GM23338 (cell line): Measurements from ENCODE around the gene CYB5D1. TPM values are rescaled to one million over a fixed set of nuclear protein-coding genes. Genes with fewer than 3 reads are reported as not detected.

ENCODE experiments used
- ATAC-seq: fragments of 200-7000 bp; cut with Tn5 transposase; 3 replicates; pipeline ENCODE4 v1.9.1; 2020
- DNase-seq: peaks from one replicate; pipeline ENCODE4 v3.0.0-alpha.2; 2015; ENCODE audit warnings: low spot score
- H2AFZ ChIP-seq: fragments of 200-600 bp; sonication (generic); 2 replicates; pipeline ENCODE4 v1.8.0; 2016; ENCODE audit warnings: antibody characterized with exemption, mild to moderate bottlenecking, moderate library complexity
- H3F3A ChIP-seq: fragments of 200-600 bp; sonication (generic); replicated peaks from 2 replicates; pipeline ENCODE4 v1.8.0; 2017; ENCODE audit warnings: antibody characterized with exemption, mixed run types, low read depth
- H3K27ac ChIP-seq: fragments of 200-600 bp; sonication (generic); 2 replicates; pipeline ENCODE4 v1.6.1; 2016; ENCODE audit warnings: low read depth
- H3K27me3 ChIP-seq: fragments of 200-600 bp; sonication (generic); 2 replicates; pipeline ENCODE4 v1.8.0; 2016; ENCODE audit warnings: mild to moderate bottlenecking, mixed run types, moderate library complexity; ENCODE audit not compliant: insufficient read depth
- H3K36me3 ChIP-seq: fragments of 200-600 bp; sonication (generic); 2 replicates; pipeline ENCODE4 v1.8.0; 2016; ENCODE audit warnings: mild to moderate bottlenecking; ENCODE audit not compliant: insufficient read depth
- H3K4me1 ChIP-seq: fragments of 200-600 bp; sonication (generic); 2 replicates; pipeline ENCODE4 v1.8.0; 2016; ENCODE audit warnings: mild to moderate bottlenecking, moderate library complexity; ENCODE audit not compliant: insufficient read depth
- H3K4me2 ChIP-seq: fragments of 200-600 bp; sonication (generic); 2 replicates; pipeline ENCODE4 v1.7.1; 2017; ENCODE audit warnings: mixed run types
- H3K4me3 ChIP-seq: fragments of 200-600 bp; sonication (generic); 2 replicates; pipeline ENCODE4 v1.6.1; 2016; ENCODE audit warnings: mixed run types
- H3K79me2 ChIP-seq: fragments of 200-600 bp; sonication (generic); replicated peaks from 2 replicates; pipeline ENCODE4 v1.8.0; 2017; ENCODE audit warnings: mild to moderate bottlenecking; ENCODE audit not compliant: insufficient read depth
- H3K9me2 ChIP-seq: fragments of 200-600 bp; sonication (generic); 2 replicates; pipeline ENCODE4 v1.8.0; 2017; ENCODE audit not compliant: insufficient read depth
- H4K20me1 ChIP-seq: fragments of 200-600 bp; sonication (generic); replicated peaks from 2 replicates; pipeline ENCODE4 v1.8.0; 2017; ENCODE audit warnings: mild to moderate bottlenecking; ENCODE audit not compliant: insufficient read depth
- H3K27ac Mint-ChIP-seq: 2 replicates; pipeline ENCODE4 v1.8.0; 2020; ENCODE audit warnings: inconsistent platforms, mild to moderate bottlenecking, moderate library complexity, mixed read lengths
- H3K27me3 Mint-ChIP-seq: 3 replicates; pipeline ENCODE4 v1.8.0; 2022; ENCODE audit warnings: low read depth, mild to moderate bottlenecking, moderate library complexity, mixed read lengths, inconsistent platforms; ENCODE audit not compliant: insufficient read depth, poor library complexity
- H3K36me3 Mint-ChIP-seq: 3 replicates; pipeline ENCODE4 v1.8.0; 2021; ENCODE audit warnings: low read depth, mild to moderate bottlenecking, inconsistent platforms, moderate library complexity, mixed read lengths
- H3K4me1 Mint-ChIP-seq: 3 replicates; pipeline ENCODE4 v1.8.0; 2020; ENCODE audit warnings: mild to moderate bottlenecking, inconsistent platforms, mixed read lengths
- H3K4me3 Mint-ChIP-seq: 3 replicates; pipeline ENCODE4 v1.8.0; 2021; ENCODE audit warnings: moderate library complexity, mild to moderate bottlenecking, inconsistent platforms, mixed read lengths
- H3K9me3 Mint-ChIP-seq: 3 replicates; pipeline ENCODE4 v1.8.0; 2020; ENCODE audit warnings: moderate library complexity, mild to moderate bottlenecking, inconsistent platforms, mixed read lengths
- CREB1 ChIP-seq: fragments of 250-450 bp; sonication (Bioruptor Pico); IDR thresholded peaks from 2 replicates; pipeline ENCODE4 v1.5.0; 2020; ENCODE audit warnings: low read depth, mild to moderate bottlenecking, moderate library complexity
- CTCF ChIP-seq, 2 experiments: fragments of 200-600 bp in 1 of 2; sonication (generic) in 1 of 2; conservative IDR thresholded peaks; 2 replicates each; pipeline versions ENCODE4 v1.5.1 to v1.6.1; 2016 to 2017; ENCODE audit warnings: antibody characterized with exemption in 2 of 2, low read depth in 2 of 2, mild to moderate bottlenecking in 2 of 2, moderate library complexity in 1 of 2
- ETS1 ChIP-seq: IDR thresholded peaks from 2 replicates; pipeline ENCODE4 v1.6.1; 2016; ENCODE audit warnings: antibody characterized with exemption
- EZH2 ChIP-seq: fragments of 200-600 bp; sonication (generic); IDR thresholded peaks from one replicate; pipeline ENCODE4 v1.8.0; 2017; ENCODE audit warnings: antibody characterized with exemption, mild to moderate bottlenecking, low read depth; ENCODE audit not compliant: unreplicated experiment
- EZH2phosphoT487 ChIP-seq: fragments of 200-600 bp; sonication (generic); IDR thresholded peaks from one replicate; pipeline ENCODE4 v1.8.1; 2018; ENCODE audit warnings: antibody characterized with exemption; ENCODE audit not compliant: unreplicated experiment
- JUNB ChIP-seq: IDR thresholded peaks from one replicate; pipeline ENCODE4 v1.6.1; 2016; ENCODE audit warnings: antibody characterized with exemption; ENCODE audit not compliant: unreplicated experiment
- NANOG ChIP-seq: IDR thresholded peaks from 2 replicates; pipeline ENCODE4 v1.6.1; 2016; ENCODE audit warnings: antibody characterized with exemption, borderline replicate concordance
- POLR2AphosphoS5 ChIP-seq: IDR thresholded peaks from 2 replicates; pipeline ENCODE4 v1.6.1; 2016; ENCODE audit warnings: antibody characterized with exemption, low read depth
- REST ChIP-seq: IDR thresholded peaks from one replicate; pipeline ENCODE4 v1.6.1; 2018; ENCODE audit warnings: antibody characterized with exemption; ENCODE audit not compliant: unreplicated experiment
- STAT1 ChIP-seq: IDR thresholded peaks from one replicate; pipeline ENCODE4 v1.6.1; 2016; ENCODE audit warnings: antibody characterized with exemption; ENCODE audit not compliant: unreplicated experiment
- ZNF114 ChIP-seq: fragments of 250-450 bp; sonication (Bioruptor Pico); IDR thresholded peaks from 2 replicates; pipeline ENCODE4 v1.5.0; 2020; ENCODE audit warnings: mild to moderate bottlenecking, moderate library complexity
- ZNF331 ChIP-seq: fragments of 250-450 bp; sonication (Bioruptor Pico); IDR thresholded peaks from 2 replicates; pipeline ENCODE4 v1.5.0; 2020; ENCODE audit warnings: low read depth, mild to moderate bottlenecking, moderate library complexity
- ZNF462 ChIP-seq: fragments of 250-450 bp; sonication (Bioruptor Pico); IDR thresholded peaks from 2 replicates; pipeline ENCODE4 v1.5.0; 2020; ENCODE audit warnings: mild to moderate bottlenecking, moderate library complexity
- polyA plus RNA-seq: library from polyadenylated mRNA; unstranded; fragments of >200 nt; fragmentation: Nextera tagmentation; extraction: Ambion mirVana; gene quantifications from 2 replicates; pipeline ENCODE4 v1.2.1, GENCODE V29; 2016
- total RNA-seq: library from RNA; depleted of rRNA; stranded (reverse); fragments of >200 nt; shearing (Covaris generic); gene quantifications from 2 replicates; pipeline ENCODE4 v1.2.3, GENCODE V29; 2014

Gene CYB5D1
- total and polyA plus RNA-seq, 2 experiments from 2014 or later: 3.5 to 8.4 TPM

- no peak overlapping the region for H3K4me3 Mint-ChIP-seq
- H3K9me2 ChIP-seq: no peaks in the 10 kb centered on the region
- H3K9me3 Mint-ChIP-seq: no peaks in the 10 kb centered on the region; the same call in 1 of the 3 replicates
- peaks cover 15% of the 10 kb centered on the region for H3K4me1 ChIP-seq
- peaks cover 38% of the 10 kb centered on the region for H3K27me3 Mint-ChIP-seq
- peaks cover 24% of the 10 kb centered on the region for H3K4me1 Mint-ChIP-seq
- H3K36me3 Mint-ChIP-seq: no peaks in the 10 kb centered on the region; the same call in 2 of the 3 replicates
- H3K79me2 ChIP-seq: no peaks in the 10 kb centered on the region
- no peak overlapping the region for H2AFZ ChIP-seq
- TF ChIP-seq ETS1: no peak
- no peak for TF ChIP-seq ZNF331 (CRISPR knock-in tag)
- no peak for TF ChIP-seq STAT1
- TF ChIP-seq JUNB: no peak
- no peak for TF ChIP-seq ZNF114 (CRISPR knock-in tag)
- no peak for TF ChIP-seq EZH2phosphoT487
- TF ChIP-seq NANOG: no peak
- TF ChIP-seq CREB1 (CRISPR knock-in tag): no peak
- TF ChIP-seq ZNF462 (CRISPR knock-in tag): no peak
- TF ChIP-seq EZH2: no peak
- no peak for TF ChIP-seq CTCF (conservative IDR thresholded peaks at IDR 0.05; ENCODE audit: low read depth in 2 of 2)
- no peak for TF ChIP-seq POLR2AphosphoS5
- TF ChIP-seq REST: no peak
- no peaks in the 10 kb centered on the region for H3K36me3 ChIP-seq
- 0 out of 2 replicates have a peak, but pooled peaks cover 7% of the 10 kb centered on the region for H3F3A ChIP-seq
- DNase-seq (no peak), ATAC-seq (no peak)
- H3K27ac ChIP-seq: no peak overlapping the region
- no peak overlapping the region for H3K4me2 ChIP-seq
- H3K27me3 ChIP-seq: peaks cover 83% of the 10 kb centered on the region
- H3K27ac Mint-ChIP-seq: no peak overlapping the region
- H4K20me1 ChIP-seq: no peaks in the 10 kb centered on the region; the same call in 1 of the 2 replicates
- H3K4me3 ChIP-seq: no peak overlapping the region
Measured at GRCh38 chr17:7849130-7849750, 8.6 kb upstream of the CYB5D1 start.
